Measurements from ENCODE around the gene PRR14. TPM values are rescaled to one million over a fixed set of nuclear protein-coding genes. Genes with fewer than 3 reads are reported as not detected.
"Not testable (repeated sequence)": the region's sequence is repeated elsewhere in the genome, so short reads cannot be mapped to it uniquely, and the experiment has no call there.

PRR14 gene
- total RNA-seq, 4 donors from 2014 or later = 21.7 to 49.2 (median 41.8) TPM

- no peak for ATAC-seq
Observed at GRCh38 chr16:30622455-30623032, 28.2 kb upstream of the PRR14 start.

GRCh38 chr16:30623536-30624283, 27.1 kb upstream of the PRR14 start:
- 75 to 79% methylated on average over 9 of the region's 11 CpGs for WGBS, 2 donors (ENCODE audit: low coverage in 1 of 2)
- H3K9me3 ChIP-seq = no peaks in the 10 kb centered on the region
- no peak for ATAC-seq

More at GRCh38 chr16:30622455-30623032, 28.2 kb upstream of the PRR14 start:
- Histone ChIP-seq H3K27me3 (peaks cover 18% of the 10 kb centered on the region), H3K9me3 (no peaks in the 10 kb centered on the region), H3K4me3 (no peak overlapping the region), H3K4me1 (no peaks in the 10 kb centered on the region), H3K36me3 (no peaks in the 10 kb centered on the region), H3K27ac (no peak overlapping the region)
- TF ChIP-seq CTCF (IDR thresholded peaks at IDR 0.05) (no peak), POLR2A (IDR thresholded peaks at IDR 0.05) (no peak), EP300 (IDR thresholded peaks at IDR 0.05) (no peak), POLR2AphosphoS5 (IDR thresholded peaks at IDR 0.05) (no peak)
- 34 to 66% methylated on average over 9 of the region's 10 CpGs for WGBS, 2 donors (ENCODE audit: low coverage in 1 of 2)

GRCh38 chr16:30626236-30626635, 24.5 kb upstream of the PRR14 start:
- H3K4me1 ChIP-seq = peaks cover 0 to 4% (median 0%) of the 10 kb centered on the region in 3 donors
- WGBS, 2 donors (ENCODE audit: low coverage in 1 of 2) = 73 to 80% methylated on average over 4 to 7 of the region's 9 CpGs
- H3K27me3 ChIP-seq = peaks cover 10% of the 10 kb centered on the region
- no peak for ATAC-seq
- TF ChIP-seq POLR2AphosphoS5 (IDR thresholded peaks at IDR 0.05) (no peak), EP300 (IDR thresholded peaks at IDR 0.05) (no peak), CTCF (IDR thresholded peaks at IDR 0.05) (no peak), POLR2A (IDR thresholded peaks at IDR 0.05) (no peak)
- H3K9me3 ChIP-seq = no peaks in the 10 kb centered on the region
- H3K36me3 ChIP-seq = no peaks in the 10 kb centered on the region
- H3K4me3 ChIP-seq = no peak overlapping the region
- H3K27ac ChIP-seq = no peak overlapping the region

More at GRCh38 chr16:30623536-30624283, 27.1 kb upstream of the PRR14 start:
- Histone ChIP-seq H3K27me3 (peaks cover 10% of the 10 kb centered on the region), H3K4me3 (no peak overlapping the region), H3K27ac (no peak overlapping the region), H3K4me1 (peaks cover 0 to 3% (median 0%) of the 10 kb centered on the region in 3 donors), H3K36me3 (no peaks in the 10 kb centered on the region)
- no peak for TF ChIP-seq EP300 (IDR thresholded peaks at IDR 0.05)
- TF ChIP-seq POLR2AphosphoS5 (IDR thresholded peaks at IDR 0.05) = no peak
- TF ChIP-seq POLR2A (IDR thresholded peaks at IDR 0.05) = no peak
- TF ChIP-seq CTCF (IDR thresholded peaks at IDR 0.05) = no peak

- no peaks in the 10 kb centered on the region for H3K36me3 ChIP-seq
- peaks cover 7% of the 10 kb centered on the region for H3K27me3 ChIP-seq
- H3K27ac ChIP-seq = peak overlapping the region in 3 of 4 donors; percentile 50 to 68 (median 66)
- peak; percentile 90 for ATAC-seq
- WGBS, 2 donors (ENCODE audit: low coverage in 1 of 2) = 26 to 41% methylated on average over 10 to 15 of the region's 18 CpGs
- peaks cover 0 to 10% (median 0%) of the 10 kb centered on the region in 3 donors for H3K4me1 ChIP-seq
- TF ChIP-seq CTCF (IDR thresholded peaks at IDR 0.05) (peak; percentile 83 to 92 (median 89)), EP300 (IDR thresholded peaks at IDR 0.05) (no peak)
- H3K4me3 ChIP-seq = peak overlapping the region in 1 of 2 donors; percentile 25
- H3K9me3 ChIP-seq = no peaks in the 10 kb centered on the region
Observed at GRCh38 chr16:30628628-30629540, 21.9 kb upstream of the PRR14 start.

- not testable (repeated sequence) for H3K27me3 ChIP-seq, H3K27ac ChIP-seq, H3K36me3 ChIP-seq, H3K9me3 ChIP-seq, H3K4me3 ChIP-seq, ATAC-seq
- peaks cover 0 to 31% (median 5%) of the 10 kb centered on the region in 3 donors for H3K4me1 ChIP-seq
- WGBS, 2 donors (ENCODE audit: low coverage in 1 of 2) = 100% methylated on average over 2 of the region's 7 CpGs; no CpG with 5 or more reads in 1 of the 2 donors
Observed at GRCh38 chr16:30632454-30632853, 18.3 kb upstream of the PRR14 start.

Data from gastroesophageal sphincter (tissue), 4 donors.